GM21529 (cell line): ENCODE measurements around the gene CCND3.
A peak's percentile ranks its signal among the peaks of the same experiment; 100 is the strongest.

Experiments
- ATAC-seq: cut with Tn5 transposase; IDR thresholded peaks from one replicate; pipeline ENCODE4 v1.9.1; 2021; ENCODE audit not compliant: unreplicated experiment

CCND3 gene

DNA sequence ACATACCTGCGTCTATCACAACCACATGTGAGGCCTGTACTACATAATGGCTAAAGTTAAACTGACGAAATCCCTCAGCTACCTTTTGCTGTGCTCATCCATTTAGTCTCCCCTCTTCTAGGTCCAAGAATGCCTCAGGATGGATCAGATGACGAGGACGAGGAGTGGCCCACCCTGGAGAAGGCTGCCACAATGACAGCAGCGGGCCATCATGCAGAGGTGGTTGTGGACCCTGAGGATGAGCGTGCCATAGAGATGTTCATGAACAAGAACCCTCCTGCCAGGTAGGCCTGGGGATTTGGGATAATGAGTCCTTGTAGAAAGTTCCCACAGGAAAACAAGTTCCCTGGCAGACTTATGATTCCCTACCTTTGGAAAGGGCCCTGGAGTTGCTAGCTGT, 14.4 kb downstream of the CCND3 start:
- no peak for ATAC-seq

DNA sequence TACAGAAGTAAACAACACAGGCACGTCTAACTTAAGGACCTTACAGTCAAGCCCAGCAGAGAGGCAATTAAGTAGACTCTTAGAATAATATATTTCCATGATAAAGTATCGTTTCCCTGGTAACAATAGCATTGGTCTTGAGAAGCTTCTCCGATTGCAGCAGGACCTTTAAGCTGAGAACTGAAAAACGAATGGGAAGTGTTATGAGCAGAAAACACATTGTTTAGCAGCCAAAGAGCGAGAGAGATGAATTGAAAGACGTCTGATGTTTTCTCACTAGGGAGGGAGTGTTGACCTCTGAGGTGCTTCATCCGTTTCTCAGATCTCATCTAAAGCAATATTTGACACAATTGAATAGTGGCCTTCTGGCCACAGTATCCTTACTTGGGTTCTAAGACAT, 19.5 kb downstream of the CCND3 start:
- no peak for ATAC-seq

GRCh38 chr6:41921712-41921998, 20.0 kb downstream of the CCND3 start:
- no peak for ATAC-seq

- ATAC-seq: peak; percentile 90
Observed at GRCh38 chr6:41920921-41921711, 20.5 kb downstream of the CCND3 start, which contains the start of the genes BYSL and MED20. TSS of gene BYSL (plus strand) at chr6:41921499. CDS start at chr6:41921563, 64 bp downstream. TSS of gene MED20 (minus strand) at chr6:41921139. CDS start at chr6:41921018, 121 bp downstream.

DNA sequence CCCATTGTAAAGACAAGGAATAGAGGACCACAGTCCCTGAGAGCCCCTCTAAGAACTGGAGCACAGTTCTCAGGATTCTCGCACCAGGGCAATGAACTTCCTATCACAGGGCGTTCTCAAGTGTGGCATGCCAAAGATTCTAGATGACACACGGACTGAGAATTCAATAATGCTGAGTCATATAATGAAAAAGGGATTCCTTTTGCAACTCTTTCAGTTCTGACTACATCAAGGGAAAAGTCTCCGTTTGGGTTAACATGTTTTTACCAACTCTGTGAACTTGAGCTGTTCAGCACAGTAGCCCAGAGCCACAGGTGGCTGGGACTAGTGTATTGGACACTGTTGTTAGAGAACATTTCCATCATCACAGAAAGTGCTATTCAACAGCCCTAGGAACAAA, 24.1 kb downstream of the CCND3 start:
- no peak for ATAC-seq

DNA sequence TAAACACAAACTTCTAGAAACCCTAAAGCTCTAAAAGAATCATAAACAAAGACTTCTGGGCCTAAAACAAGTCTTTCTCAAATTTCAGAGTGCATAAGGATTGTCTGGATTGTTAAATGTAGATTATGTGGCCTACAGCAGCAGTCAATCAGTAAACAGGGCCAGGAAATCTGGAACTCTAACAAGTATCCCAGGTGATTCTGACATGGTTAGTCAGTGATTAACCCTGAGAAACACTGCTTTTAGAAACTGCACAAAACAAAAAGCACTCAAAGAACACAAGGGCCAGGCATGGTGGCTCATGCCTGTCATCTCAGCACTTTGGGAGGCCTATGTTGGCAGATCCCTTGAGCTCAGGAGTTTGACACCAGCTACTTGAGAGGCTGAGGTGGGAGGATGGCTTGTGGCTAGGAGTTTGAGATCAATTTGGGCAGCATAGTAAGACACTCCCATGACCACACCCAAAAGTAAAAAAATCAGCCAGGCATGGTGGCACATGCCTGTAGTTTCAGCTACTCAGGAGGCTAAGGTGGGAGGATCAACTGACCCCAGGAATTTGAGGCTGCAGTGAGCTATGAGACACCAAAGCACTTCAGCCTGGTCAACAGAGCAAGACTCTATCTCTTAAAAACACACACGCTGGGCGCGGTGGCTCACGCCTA, 26.6 kb downstream of the CCND3 start:
- ATAC-seq: no peak

GRCh38 chr6:41914343-41914742, 27.3 kb downstream of the CCND3 start:
- ATAC-seq: no peak

DNA sequence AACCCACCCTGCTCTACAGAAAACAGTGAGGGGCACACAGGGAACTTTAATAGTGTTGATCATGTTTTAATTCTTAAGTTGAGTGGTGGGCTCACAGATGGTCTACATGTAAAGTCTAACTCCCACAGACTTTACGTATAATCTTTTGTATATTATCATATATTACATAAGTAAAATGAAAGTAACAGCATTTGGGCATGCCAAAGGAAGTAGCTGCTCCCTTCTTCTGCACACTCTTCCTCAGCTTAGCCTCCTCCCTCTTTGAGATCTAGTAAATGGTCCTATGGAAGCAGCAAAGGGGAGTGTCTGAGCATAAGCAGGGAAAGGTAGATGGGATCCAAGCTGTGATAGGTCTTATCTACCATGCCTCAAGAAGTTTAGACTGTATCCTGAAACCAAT, 31.9 kb downstream of the CCND3 start:
- no peak for ATAC-seq

DNA sequence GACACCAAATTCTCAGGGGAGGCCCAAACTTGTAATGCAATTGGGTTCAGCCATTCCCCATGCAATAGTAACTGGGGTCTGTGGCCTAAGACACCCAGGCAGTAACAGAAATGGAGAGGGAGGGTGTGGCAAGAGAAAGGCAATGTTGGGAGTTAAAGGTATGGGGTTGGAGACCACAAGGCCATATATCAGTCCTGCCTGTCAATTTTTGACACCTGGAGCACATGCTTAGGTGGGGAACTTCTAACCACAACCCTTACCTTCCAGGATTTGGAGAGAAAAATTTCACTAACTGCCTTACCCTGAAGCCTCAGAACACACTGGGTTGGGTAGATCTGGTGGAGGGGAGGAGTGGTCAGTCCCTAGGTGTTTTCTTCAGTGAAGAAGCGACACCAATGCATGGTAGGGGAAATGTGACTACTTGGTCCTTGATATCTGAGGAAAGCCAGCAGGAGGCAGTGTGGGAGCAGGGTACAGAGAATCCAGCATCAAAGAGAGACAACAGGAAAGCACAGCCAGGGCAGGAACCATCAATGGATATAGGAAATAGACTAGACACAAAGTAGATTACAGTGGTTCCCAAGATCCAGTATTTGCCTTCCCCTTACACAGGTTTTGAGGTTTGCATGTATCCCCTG, 39.6 kb downstream of the CCND3 start:
- no peak for ATAC-seq

- no peak for ATAC-seq
Observed at GRCh38 chr6:41900861-41901260, 40.7 kb downstream of the CCND3 start.

DNA sequence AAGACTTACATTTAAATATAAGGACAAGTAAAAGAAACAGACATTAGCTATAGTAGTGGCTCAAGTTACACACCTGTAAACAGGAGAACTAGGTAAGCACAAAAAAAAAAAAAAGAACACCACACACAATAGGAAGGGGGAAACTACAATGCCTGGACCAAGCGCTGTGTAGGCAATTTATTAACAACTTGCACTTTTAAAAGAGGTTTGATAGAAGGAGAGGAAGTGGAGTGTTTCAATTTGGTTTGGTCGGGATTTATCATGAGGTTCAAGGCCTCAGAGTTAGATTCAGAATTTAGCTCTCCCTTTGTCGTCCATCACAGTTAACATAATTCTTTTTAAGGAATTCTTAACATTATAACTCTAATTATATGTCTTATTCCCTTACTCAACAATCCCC, 45.3 kb downstream of the CCND3 start:
- no peak for ATAC-seq

DNA sequence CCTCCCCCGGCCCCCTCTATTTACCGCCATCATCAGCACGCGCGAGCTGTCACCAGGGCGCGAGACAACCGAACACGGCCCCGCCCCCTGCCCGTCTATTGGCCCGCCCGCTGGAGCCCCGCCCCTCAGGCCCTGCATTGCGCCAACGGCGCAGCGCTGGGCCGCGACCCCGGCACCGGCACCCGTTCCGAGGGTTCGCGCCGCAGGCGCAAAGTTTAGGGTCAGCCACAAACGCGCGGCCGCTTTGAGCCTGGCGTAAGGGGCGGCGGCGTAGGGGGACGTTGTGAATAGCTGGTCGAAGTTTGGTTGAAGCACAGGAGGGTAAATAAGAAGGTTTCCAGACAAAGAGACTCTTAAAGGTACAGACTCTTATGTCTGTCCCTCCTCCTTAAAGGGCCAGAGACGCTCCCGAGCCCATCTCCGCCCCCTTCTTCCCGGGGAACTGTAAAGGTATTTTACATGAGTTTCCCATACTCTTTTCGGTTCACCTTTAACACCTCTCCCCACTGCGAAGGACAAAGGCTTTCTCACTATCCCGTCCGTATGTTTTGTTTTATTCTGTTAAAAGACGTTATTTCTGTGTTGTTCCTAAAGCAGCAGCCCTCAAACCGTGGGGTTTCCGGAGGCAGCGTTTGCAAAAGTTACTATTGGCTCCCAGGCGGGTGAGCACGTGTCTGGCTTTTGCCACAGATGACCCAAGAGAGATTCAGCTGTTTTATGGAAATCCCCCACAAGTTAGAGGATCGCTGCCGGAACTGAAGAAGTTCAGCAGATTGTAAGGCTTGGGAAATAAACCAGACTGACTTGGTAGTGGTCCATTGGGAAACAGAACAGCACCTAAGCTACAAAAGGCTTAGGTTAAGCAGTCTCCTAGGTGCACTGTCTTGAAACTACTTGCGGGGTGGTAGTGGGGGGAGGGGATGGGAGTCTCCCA, 46.0 kb downstream of the CCND3 start, which contains the start of gene USP49:
Gene USP49, minus strand, starts transcription at position 76 of the 934 bp plus-strand sequence. CDS start 88,392 bp downstream, outside the sequence.
- peak; percentile 82 for ATAC-seq

GRCh38 chr6:41894366-41895299, 47.0 kb downstream of the CCND3 start:
- peak; percentile 25 for ATAC-seq

DNA sequence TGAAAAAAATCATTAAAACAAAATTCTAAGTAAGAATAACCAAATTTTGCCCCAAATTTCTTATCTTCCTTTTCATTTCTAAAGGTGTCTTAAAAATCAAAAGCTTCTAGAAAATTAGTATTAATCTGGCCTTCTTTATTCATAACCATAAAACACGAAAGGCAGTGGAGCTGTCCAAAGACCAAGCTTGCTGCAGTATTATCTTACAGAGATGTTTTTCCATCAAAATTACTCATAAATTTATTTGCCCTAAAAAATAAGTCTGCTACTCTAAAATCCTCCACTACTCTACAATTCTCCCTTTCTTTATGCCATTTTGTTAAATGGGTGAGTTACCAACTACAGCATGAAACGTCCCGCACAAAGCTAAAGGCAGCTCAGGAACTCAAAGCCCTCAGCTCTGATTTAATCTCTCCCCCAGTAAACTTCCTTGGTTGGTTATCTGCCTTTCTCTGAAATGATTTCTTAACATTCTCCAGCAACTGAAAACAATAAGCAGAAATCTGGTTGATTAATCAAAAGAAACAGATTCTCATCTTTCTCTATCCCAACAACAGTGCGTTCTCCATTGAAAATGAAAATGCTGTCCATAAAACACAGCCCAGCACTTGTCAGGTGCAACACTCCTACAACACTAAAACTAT, 48.6 kb downstream of the CCND3 start:
- ATAC-seq: no peak

- no peak for ATAC-seq
Observed at GRCh38 chr6:41887331-41887751, 54.3 kb downstream of the CCND3 start.

DNA sequence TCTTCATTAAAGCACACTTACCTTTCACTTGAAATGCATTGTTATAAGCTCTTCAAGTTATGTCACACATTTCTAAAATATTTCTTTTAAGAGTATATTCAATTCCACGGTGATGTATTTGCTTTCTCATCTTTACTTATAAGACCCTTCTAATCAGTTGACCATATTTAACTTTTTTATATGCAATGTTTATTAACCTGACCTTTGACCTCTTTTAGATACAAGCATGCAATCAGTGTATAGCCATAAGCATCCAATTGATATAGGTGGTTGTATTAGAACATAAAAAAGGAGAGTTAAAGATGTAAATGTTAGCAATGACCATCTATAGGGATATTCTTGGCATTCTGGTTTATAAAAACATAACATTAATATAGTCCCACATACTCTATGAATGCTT, 55.7 kb downstream of the CCND3 start:
- no peak for ATAC-seq

- ATAC-seq: no peak
Observed at GRCh38 chr6:41884957-41885356, 56.7 kb downstream of the CCND3 start.
